BE2C (cell line): ENCODE results near the gene FBF1.
A peak's percentile ranks its signal among the peaks of the same experiment; 100 is the strongest.

Experiments used
- DNase-seq: peaks from one replicate; pipeline ENCODE4 v3.0.0-alpha.2; 2020
- H3K27me3 ChIP-seq: fragments of 250-450 bp; sonication (Bioruptor Pico); 2 replicates; pipeline ENCODE4 v1.5.1; 2020; ENCODE audit warnings: mild to moderate bottlenecking
- H3K36me3 ChIP-seq: fragments of 250-450 bp; sonication (Bioruptor Pico); 2 replicates; pipeline ENCODE4 v1.5.1; 2020; ENCODE audit warnings: mild to moderate bottlenecking
- H3K4me1 ChIP-seq: fragments of 250-450 bp; sonication (Bioruptor Pico); 2 replicates; pipeline ENCODE4 v1.5.1; 2020
- H3K4me3 ChIP-seq: 2 replicates; pipeline ENCODE4 v1.5.1; 2011; ENCODE audit warnings: low read depth, low read length
- H3K9me3 ChIP-seq: fragments of 250-450 bp; sonication (Bioruptor Pico); 2 replicates; pipeline ENCODE4 v1.5.1; 2020
- TF ChIP-seq, protein P1 (sequence below): IDR thresholded peaks from 2 replicates; pipeline ENCODE4 v1.5.1; 2012; ENCODE audit warnings: mild to moderate bottlenecking, low read depth, low read length

FBF1 gene

DNA sequence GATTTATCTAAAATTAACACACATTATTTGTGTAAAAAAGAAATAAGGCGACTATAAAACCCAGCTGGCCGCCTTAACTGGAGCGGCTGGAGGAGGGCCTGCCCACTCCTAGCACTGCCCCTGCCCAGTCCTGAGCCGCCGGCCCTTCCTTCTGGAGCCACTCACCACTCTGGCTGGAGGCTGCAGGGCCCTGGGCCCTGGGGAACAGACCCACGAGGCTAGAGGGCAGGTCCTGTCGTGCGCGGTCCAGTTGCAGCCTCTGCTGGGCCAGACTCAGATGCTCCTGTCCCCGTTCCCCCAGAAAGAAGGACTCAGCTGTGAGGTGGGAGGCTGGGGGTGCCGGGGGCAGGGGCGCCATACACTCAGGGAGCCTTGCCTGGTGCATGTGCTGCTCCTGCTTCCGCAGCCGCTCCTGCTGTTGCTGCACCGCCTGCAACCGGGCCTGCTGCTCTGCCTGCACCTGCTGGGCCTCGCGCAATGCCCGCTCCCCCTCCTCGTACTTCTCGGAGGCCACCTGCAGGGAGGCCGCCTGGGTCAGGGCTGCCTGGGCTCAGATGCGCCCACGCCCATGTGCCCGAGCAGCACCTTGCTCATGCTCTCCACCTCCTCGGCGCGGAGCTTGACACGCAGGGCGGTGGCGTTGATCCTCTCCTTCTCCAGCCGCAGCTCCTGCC lies 27.2 kb downstream of the FBF1 start:
- no peaks in the 10 kb centered on the region for H3K36me3 ChIP-seq
- no peak for DNase-seq
- H3K9me3 ChIP-seq: no peaks in the 10 kb centered on the region
- H3K4me3 ChIP-seq: no peak overlapping the region
- no peaks in the 10 kb centered on the region for H3K27me3 ChIP-seq
- TF ChIP-seq, protein P1, sequence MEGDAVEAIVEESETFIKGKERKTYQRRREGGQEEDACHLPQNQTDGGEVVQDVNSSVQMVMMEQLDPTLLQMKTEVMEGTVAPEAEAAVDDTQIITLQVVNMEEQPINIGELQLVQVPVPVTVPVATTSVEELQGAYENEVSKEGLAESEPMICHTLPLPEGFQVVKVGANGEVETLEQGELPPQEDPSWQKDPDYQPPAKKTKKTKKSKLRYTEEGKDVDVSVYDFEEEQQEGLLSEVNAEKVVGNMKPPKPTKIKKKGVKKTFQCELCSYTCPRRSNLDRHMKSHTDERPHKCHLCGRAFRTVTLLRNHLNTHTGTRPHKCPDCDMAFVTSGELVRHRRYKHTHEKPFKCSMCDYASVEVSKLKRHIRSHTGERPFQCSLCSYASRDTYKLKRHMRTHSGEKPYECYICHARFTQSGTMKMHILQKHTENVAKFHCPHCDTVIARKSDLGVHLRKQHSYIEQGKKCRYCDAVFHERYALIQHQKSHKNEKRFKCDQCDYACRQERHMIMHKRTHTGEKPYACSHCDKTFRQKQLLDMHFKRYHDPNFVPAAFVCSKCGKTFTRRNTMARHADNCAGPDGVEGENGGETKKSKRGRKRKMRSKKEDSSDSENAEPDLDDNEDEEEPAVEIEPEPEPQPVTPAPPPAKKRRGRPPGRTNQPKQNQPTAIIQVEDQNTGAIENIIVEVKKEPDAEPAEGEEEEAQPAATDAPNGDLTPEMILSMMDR: no peak
- peaks cover 14% of the 10 kb centered on the region for H3K4me1 ChIP-seq

DNA sequence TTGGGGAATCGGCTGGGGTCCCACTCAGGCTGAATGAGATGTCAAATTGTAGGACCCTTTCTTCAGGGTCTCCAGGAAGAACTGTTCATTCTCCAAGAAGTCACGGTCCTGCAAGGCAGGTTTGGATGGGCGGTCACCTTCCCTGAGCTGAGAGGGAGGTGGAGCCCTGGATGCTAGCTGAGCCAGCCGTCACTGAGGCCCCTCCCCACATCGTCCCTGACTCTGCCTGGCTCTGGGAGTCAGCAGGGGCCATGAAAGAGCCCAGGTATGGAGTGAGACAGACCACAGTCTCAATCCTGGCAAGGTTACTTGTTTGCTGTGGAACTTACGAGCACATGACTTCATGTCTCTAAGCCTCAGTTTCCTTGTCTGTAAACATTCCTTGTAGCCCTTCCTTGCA lies 30.1 kb downstream of the FBF1 start:
- Histone ChIP-seq H3K27me3 (no peaks in the 10 kb centered on the region), H3K36me3 (no peaks in the 10 kb centered on the region), H3K4me1 (peaks cover 14% of the 10 kb centered on the region), H3K4me3 (no peak overlapping the region), H3K9me3 (no peaks in the 10 kb centered on the region)
- DNase-seq: no peak
- TF ChIP-seq, protein P1: no peak

DNA sequence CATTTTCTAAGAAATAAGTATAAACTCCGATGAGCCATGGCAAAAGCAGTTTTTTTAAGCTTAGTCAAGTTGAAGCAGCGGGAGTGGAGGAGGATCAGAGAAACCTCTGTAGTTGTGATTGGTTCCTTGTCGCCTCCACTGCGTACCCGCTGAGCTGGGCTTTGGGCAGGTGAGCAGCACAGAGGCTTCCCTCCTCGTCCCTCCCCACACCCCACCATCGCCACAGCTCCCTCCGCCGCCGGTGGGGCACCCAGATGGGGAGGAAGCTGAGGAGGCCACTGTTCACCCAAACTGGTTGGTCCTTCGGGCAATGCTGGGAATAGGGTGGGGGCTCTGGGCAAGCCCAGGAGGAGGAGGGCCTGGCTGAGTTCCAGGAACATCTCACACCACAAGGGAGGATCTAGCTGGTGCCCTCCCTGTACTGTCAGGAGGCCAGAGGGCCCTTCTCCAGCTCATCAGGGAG lies 31.0 kb downstream of the FBF1 start:
- no peaks in the 10 kb centered on the region for H3K9me3 ChIP-seq
- peak; percentile 75 for DNase-seq
- no peaks in the 10 kb centered on the region for H3K36me3 ChIP-seq
- peak overlapping the region; percentile 25 for H3K4me3 ChIP-seq
- TF ChIP-seq, protein P1: no peak
- H3K27me3 ChIP-seq: no peaks in the 10 kb centered on the region
- peaks cover 14% of the 10 kb centered on the region for H3K4me1 ChIP-seq

DNA sequence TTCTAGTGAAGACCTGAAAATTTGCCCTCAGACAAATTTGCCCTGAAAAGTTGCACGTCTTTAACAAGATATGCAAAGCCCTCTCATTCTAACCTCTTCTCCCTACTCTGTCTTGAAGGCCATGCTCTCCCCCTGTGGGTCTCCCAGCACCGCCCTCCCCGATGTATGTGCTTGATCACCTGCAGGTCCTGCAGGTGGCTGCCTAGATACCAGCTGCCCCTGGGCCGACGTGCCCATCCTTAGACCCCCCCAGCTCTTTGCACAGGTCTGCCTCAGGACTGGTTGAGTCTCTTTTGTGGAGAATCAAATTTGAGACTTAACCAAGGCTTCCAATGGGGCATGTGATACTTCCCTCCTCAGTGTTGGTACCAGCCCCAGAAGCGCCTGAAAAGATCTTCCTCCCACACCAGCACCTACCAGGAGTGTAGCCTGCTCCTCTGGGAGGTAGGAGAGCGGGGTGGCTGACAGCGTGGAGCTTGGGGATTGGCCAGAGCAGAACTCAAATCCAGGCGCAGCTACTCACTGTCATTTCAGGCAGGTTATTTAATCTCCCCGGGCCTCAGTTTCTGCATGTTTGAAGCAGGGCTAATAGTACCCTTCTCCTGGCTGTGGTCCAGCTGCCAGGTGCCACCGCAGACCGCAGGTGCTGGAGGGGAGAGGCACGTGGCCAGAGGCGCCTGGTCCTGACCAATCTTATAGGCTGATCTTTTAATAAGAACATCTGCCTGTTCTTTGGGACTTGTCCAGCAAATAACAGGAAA lies 31.6 kb downstream of the FBF1 start:
- Histone ChIP-seq H3K27me3 (no peaks in the 10 kb centered on the region), H3K9me3 (no peaks in the 10 kb centered on the region), H3K4me3 (peak overlapping the region; percentile 25), H3K4me1 (peaks cover 14% of the 10 kb centered on the region), H3K36me3 (no peaks in the 10 kb centered on the region)
- TF ChIP-seq, protein P1: no peak
- peak; percentile 56 for DNase-seq

DNA sequence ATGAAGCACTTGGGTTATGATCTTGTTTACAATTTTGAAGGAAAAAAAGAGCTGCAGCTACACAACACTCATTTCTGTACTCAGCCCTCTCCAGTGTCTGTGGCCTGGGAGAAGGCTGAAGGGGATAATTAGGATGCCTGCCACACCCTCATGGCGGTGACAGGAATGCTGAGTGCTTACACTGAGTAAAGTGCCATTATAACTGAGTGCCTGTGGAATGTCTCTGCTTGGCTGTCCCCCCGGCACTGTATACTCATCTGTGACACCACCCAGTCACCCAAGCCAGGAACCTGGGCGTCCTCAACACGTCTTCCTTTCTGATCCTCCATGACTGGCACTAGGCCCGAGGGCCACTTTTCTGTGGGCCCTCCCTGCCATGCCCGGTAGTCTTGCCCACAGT lies 32.6 kb downstream of the FBF1 start:
- TF ChIP-seq, protein P1: no peak
- no peak for DNase-seq
- Histone ChIP-seq H3K4me1 (peaks cover 14% of the 10 kb centered on the region), H3K9me3 (no peaks in the 10 kb centered on the region), H3K4me3 (no peak overlapping the region), H3K36me3 (no peaks in the 10 kb centered on the region), H3K27me3 (no peaks in the 10 kb centered on the region)

DNA sequence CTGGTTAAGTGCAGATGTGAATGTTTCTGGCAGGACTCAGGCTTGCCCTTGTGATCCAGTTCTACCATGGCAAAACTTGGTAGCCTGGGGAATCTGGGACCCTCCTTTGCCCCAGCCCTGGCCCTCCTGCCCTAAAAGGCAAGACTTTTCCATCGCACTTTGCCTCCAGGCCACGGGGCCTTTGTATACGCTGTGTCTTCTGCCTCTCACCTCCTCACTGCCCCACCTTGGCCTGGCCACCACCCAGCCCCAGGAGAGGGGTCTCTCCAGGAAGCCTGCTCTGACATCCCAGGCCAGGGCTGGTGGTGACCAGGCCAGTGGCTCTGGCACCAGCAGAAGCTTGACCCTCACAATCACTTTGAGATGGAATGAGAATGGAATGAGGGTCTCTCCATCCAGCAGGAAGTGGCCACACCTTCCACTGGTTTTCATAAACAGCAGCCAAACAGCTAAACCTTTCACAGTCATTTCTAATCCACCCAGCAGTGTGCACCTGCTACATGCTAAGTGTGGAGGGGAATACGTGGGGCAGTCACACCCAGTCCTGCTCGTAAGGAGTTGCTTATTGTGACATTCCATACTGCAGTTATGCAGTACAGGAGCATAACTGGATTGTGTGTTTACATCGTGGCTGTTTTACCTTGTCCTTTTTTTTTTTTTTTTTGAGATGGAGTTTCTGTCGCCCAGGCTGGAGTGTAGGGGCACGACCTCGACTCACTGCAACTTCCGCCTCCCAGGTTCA lies 34.5 kb downstream of the FBF1 start:
- peaks cover 7% of the 10 kb centered on the region for H3K36me3 ChIP-seq
- no peak overlapping the region for H3K4me3 ChIP-seq
- TF ChIP-seq, protein P1: no peak
- no peak for DNase-seq
- no peaks in the 10 kb centered on the region for H3K27me3 ChIP-seq
- H3K9me3 ChIP-seq: no peaks in the 10 kb centered on the region
- H3K4me1 ChIP-seq: peaks cover 14% of the 10 kb centered on the region
